ENCODE measurements around the gene ADPRHL1.

Gene ADPRHL1

DNA sequence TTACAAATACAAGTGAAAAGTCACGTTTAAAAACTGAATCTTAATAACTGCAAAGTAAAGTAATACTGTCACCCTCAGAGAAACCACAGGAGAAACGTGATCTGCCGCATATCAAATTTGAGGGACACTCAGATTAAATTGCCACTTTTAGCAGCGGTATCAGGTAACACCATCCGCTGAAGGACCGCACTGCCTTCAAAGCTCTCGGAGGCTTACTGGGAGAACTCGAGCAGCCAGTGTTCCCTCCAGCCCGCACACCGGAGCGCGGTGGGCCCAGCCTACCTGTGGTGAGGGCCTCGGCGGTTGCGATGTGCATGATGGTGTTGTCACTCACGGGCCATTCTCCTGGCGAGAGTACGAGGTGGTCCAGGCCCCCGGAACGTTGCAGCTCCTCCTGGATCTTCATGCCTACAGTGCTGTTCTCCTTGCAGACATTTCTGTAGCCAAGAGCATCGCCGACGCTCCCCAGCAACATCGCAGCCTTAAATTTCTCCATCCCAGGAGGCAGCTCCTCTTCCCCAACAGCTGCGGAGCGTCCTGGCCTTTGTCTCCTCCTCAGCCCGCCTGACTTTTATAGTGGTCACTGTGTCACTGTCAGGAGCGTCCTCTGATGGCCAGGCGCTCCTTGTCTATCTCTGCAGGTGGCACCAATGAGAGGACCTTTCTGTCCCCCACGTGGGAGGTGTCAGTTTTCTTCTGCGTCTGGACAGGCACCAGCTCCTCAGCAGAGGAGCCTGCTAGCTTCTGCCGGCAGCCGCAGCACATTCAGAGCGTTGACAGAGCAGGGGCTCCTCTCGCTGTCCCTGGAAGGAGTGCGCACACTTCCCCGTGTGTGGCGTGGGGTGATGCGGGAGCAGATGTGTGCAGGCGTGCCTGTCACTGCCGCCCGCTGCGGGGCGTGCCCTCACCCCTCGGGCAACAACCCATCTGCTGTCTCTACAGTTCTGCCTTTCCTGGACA is at the start of gene ADPRHL1:
Gene ADPRHL1, minus strand, starts transcription at position 547 of the 960 bp plus-strand sequence. Its CDS starts 51 bp downstream, at position 496.
- no peak for DNase-seq (ENCODE audit: low read depth)

- no peak for DNase-seq (ENCODE audit: low read depth)
Measured at GRCh38 chr13:113502686-113503085, 49.4 kb upstream of the ADPRHL1 start.

DNA sequence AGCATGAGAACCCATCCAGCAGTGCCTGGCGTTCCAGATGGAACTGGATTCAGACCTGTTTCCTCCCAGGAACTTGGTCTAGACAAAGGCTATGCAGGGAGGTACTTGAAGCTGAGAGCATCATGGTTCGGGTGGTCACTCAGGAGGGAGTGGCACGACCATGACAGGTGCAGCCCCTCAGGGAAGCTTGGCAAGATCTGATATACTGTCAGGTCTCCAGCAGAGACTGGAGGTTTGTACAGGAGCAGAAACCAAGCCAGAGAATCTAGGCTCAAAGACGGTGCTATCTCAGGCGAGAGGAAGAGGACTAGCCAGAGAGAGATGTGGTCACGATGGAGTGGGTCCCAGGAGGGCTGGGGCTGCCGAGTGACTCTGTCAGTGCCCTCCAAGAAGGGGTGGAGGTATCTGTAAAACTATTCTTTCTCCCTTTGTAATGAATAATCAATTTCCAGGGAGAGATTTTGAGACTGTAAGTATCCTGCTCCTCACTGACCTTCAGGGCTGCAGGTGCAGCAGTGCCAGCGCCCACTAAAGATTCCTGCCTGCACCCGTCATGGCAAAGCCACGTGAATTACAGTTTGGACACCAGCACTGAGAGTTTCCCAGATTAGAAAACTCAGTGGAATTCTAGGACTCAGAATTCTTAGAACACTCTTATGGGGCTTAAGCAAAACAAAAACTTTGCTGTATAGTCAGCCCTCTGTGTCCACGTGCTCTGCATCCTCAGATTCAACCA is 47.4 kb upstream of the ADPRHL1 start:
- no peak for DNase-seq (ENCODE audit: low read depth)

- DNase-seq (ENCODE audit: low read depth): no peak
Measured at GRCh38 chr13:113499936-113500335, 46.6 kb upstream of the ADPRHL1 start.

DNA sequence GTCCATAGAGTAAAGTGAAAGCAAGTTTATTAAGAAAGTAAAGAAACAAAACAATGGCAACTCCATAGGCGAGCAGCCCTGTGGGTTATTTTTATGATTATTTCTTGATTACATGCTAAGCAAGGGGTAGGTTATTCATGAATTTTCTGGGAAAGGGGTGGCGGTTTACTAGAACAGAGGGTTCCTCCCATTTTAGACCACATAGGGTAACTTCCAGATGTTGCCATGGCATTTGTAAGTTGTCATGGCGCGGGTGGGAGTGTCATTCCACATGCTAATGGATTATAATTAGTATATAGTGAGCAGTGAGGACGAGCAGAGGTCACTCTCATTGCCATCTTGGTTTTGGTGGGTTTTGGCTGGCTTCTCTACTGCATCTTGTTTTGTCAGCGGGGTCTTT is 45.6 kb upstream of the ADPRHL1 start:
- DNase-seq (ENCODE audit: low read depth): no peak

DNA sequence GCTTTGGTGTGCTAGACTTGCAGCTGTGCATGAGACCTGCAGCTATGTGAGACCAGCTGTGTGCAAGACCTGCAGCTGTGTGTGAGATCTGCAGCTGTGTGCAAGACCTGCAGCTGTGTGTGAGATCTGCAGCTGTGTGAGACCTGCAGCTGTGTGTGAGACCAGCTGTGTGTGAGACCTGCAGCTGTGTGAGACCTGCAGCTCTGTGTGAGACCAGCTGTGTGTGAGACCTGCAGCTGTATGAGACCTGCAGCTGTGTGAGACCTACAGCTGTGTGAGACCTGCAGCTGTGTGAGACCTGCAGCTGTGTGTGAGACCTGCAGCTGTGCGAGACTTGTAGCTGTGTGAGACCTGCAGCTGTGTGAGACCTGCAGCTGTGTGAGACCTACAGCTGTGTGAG is 43.9 kb upstream of the ADPRHL1 start:
- DNase-seq (ENCODE audit: low read depth): no peak

DNA sequence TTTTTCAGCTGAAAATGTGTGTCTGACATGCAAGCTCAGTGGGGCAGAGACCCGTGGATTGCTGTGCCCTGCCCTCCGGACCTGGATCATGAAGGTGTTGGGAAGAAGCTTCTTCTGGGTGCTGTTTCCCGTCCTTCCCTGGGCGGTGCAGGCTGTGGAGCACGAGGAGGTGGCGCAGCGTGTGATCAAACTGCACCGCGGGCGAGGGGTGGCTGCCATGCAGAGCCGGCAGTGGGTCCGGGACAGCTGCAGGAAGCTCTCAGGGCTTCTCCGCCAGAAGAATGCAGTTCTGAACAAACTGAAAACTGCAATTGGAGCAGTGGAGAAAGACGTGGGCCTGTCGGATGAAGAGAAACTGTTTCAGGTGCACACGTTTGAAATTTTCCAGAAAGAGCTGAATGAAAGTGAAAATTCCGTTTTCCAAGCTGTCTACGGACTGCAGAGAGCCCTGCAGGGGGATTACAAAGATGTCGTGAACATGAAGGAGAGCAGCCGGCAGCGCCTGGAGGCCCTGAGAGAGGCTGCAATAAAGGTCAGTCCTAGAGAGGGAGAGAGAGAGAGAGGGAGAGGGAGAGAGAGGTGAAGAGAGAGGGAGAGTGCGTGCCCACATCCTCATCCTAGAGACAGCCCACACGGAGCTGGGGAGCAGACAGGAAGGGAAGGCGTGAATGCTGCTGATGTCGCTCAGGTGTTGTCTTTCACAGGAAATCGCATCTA is 42.4 kb upstream of the ADPRHL1 start:
- no peak for DNase-seq (ENCODE audit: low read depth)

DNA sequence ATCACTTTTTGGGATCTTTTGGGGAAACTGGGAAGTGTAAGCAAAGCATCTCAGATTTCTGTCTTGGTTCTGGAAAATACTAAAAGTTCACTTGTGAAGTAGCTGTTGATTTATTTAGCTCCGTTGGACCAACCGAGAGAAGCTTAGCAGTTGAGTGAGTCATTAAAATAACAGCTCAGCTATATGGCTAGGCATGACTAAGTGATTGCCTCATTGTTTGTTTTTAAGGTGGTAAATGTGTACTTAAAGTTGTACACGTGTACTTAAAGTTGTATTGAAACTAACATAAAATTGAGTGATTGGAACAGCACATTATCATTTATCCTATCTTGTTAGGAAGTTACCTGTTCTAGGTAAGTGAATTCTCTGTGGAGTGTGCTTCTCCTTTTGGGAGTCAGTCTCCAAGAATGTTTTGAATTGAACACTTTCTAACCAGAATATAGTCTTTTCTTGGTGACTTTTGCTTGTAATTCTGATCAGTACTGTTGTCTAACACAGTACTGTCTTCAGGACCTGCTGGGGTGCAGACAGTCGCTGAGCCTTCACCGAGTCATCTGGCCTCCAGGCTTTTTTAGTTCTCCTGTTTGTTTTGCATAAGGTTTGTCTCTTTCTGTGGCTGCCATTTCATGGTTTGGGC is 40.1 kb upstream of the ADPRHL1 start:
- peak; percentile 53 for DNase-seq (ENCODE audit: low read depth)

GRCh38 chr13:113491982-113492381 is 38.7 kb upstream of the ADPRHL1 start:
- DNase-seq (ENCODE audit: low read depth): no peak

GRCh38 chr13:113491418-113491883 is 38.2 kb upstream of the ADPRHL1 start:
- DNase-seq (ENCODE audit: low read depth): no peak

- DNase-seq (ENCODE audit: low read depth): peak; percentile 48
Measured at GRCh38 chr13:113490496-113491417, 37.5 kb upstream of the ADPRHL1 start, which contains the start of gene DCUN1D2. Gene DCUN1D2 (minus strand): TSS chr13:113490711. CDS start chr13:113490669, 42 bp downstream.

GRCh38 chr13:113489549-113490495 is 36.5 kb upstream of the ADPRHL1 start:
- no peak for DNase-seq (ENCODE audit: low read depth)

DNA sequence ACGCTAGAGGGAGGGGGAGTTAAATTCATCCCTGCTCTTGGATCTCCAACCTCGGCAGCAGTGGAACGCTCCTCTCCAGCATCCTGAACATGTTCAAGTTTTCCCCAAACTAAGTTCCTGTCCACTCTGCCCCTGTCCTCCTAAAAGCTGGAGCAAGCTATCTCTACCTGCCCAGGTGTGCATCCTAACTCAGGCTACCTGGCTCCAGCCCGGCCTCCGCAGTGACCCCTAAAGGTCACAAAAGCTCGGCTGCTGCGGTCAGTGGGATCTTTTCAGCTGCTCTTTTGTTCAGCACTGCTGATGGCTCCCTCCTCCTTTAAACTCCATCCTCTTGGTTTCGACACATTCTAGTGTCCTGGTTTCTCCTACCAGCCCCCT is 35.9 kb upstream of the ADPRHL1 start:
- DNase-seq (ENCODE audit: low read depth): no peak

- no peak for DNase-seq (ENCODE audit: low read depth)
Measured at GRCh38 chr13:113488283-113488682, 35.0 kb upstream of the ADPRHL1 start.

DNA sequence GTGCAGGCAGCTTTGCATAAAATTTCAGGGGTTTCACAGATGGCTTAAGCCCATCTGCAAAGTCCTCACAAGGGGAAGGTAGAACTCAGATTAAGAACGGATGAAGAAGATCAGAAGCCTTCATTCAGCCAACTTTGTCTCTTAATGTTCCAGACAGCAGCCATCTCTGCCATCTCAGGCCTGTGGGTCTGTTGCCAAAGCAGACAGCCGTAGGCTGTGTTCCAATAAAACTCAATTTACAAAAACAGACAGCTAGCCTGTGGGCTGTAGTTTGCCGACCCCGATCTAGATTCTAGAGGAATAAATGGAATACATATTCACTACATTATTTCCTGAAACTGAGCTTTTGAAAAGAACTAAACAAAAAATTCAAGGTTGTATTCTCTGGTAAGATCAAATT is 33.4 kb upstream of the ADPRHL1 start:
- no peak for DNase-seq (ENCODE audit: low read depth)

DNA sequence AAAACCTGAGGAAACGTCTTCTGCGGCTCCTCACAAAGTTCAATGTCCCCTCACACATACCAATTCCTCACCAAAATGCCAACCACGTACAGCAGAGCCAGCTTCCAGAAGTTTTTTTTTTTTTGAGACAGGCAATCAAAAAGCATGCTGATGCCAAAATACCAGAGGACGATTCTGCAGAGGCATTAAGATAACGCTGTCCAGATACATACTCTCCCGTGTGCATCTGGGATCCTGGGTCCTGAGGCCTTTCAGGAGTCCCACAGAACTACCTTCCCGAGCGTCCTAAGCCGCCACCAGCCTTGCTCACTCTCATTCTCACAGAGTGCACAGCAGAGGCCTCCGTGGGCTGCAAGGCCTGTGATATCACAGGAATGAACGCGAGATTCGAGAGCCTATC is 32.3 kb upstream of the ADPRHL1 start:
- DNase-seq (ENCODE audit: low read depth): no peak

GRCh38 chr13:113483504-113484293 is 30.4 kb upstream of the ADPRHL1 start:
- DNase-seq (ENCODE audit: low read depth): no peak

- no peak for DNase-seq (ENCODE audit: low read depth)
Measured at GRCh38 chr13:113483081-113483480, 29.8 kb upstream of the ADPRHL1 start.

DNA sequence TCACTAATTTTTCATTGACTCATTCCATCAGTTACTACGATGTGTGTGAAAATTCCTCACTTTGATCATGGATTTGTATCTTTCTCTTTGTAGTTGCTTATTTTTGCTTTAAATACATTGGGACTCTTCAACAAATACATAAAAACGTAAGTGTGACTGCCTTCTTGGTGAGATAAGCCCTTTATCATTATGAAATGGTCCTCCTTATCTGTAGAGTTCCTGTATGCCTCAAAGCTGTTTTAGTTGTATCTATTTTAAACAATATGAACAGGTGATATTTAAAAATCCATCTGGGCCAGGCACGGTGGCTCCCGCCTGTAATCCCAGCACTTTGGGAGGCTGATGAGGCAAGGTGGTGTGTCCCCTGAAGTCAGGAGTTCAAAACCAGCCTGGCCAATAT is 25.9 kb upstream of the ADPRHL1 start:
- no peak for DNase-seq (ENCODE audit: low read depth)

Measured in HS-27A (cell line).